ENCODE results near the gene PCDH17. TPM values are rescaled to one million over a fixed set of nuclear protein-coding genes. Genes with fewer than 3 reads are reported as not detected.

Gene PCDH17
- total and polyA plus RNA-seq, 2 of the 4 experiments (the other 2 are of a cell fraction) = under 0.01 TPM; not detected in 1

- Histone ChIP-seq H3K14ac (replicated peaks; ENCODE audit: low read depth, low read length) (no peak overlapping the region), H3K9me1 (ENCODE audit: insufficient read depth, low read length) (no peaks in the 10 kb centered on the region), H3K36me3 (ENCODE audit: control insufficient read depth, insufficient read depth, low read length) (no peaks in the 10 kb centered on the region), H3K4me2 (ENCODE audit: low read depth, low read length) (no peak overlapping the region), H2BK5ac (ENCODE audit: low read depth, low read length, poor library complexity, severe bottlenecking) (no peak overlapping the region), H2AK5ac (ENCODE audit: low read depth, low read length) (no peak overlapping the region), H4K20me1 (ENCODE audit: insufficient read depth, low read length) (no peaks in the 10 kb centered on the region), H2AFZ (replicated peaks; ENCODE audit: low read length, poor library complexity) (no peak overlapping the region), H3K56ac (ENCODE audit: extremely low read depth, insufficient read depth, low read length) (no peak overlapping the region), H3K4ac (ENCODE audit: low read depth, low read length) (no peak overlapping the region), H4K91ac (ENCODE audit: insufficient read depth, low read depth, low read length) (no peak overlapping the region), H3K9me3 (ENCODE audit: control insufficient read depth, insufficient read depth, low read length) (peaks cover 2% of the 10 kb centered on the region; the same call in 1 of the 2 replicates), H3K4me1 (ENCODE audit: control insufficient read depth, insufficient read depth, low read length) (no peaks in the 10 kb centered on the region), H3K27me3 (ENCODE audit: control insufficient read depth, insufficient read depth, low read length) (no peaks in the 10 kb centered on the region), H4K8ac (ENCODE audit: low read depth in 2 of 2, low read length in 2 of 2) (no peak overlapping the region), H3K23ac (ENCODE audit: low read depth, low read length) (no peak overlapping the region), H2BK120ac (ENCODE audit: low read depth, low read length) (no peak overlapping the region), H3K79me1 (ENCODE audit: low read depth in 1 of 2, low read length in 2 of 2) (no peaks in the 10 kb centered on the region), H3K27ac (ENCODE audit: insufficient read depth, low read length) (no peak overlapping the region), H2BK20ac (ENCODE audit: low read depth, low read length) (no peak overlapping the region), H2BK15ac (ENCODE audit: low read depth, low read length) (no peak overlapping the region), H3K9ac (ENCODE audit: low read depth, low read length) (no peak overlapping the region), H2AK9ac (replicated peaks; ENCODE audit: low read depth, low read length, poor library complexity) (no peak overlapping the region), H4K5ac (ENCODE audit: low read depth, low read length) (no peak overlapping the region), H3K4me3 (ENCODE audit: insufficient read depth, low read depth, low read length) (no peak overlapping the region), H3K18ac (ENCODE audit: low read depth, low read length) (no peak overlapping the region)
- no TSS peak for BruUV-seq (replicated peaks)
- no CpG with 5 or more reads among the region's 2 CpGs for WGBS, 2 experiments (ENCODE audit: extremely low coverage in 2 of 2, insufficient read length in 1 of 2)
- intact Hi-C loops (cut with micrococcal nuclease) = no loop called here
- ChIA-PET POLR2A (ENCODE audit: unreplicated experiment) (no interaction called here), CTCF (no interaction called here)
- ATAC-seq (ENCODE audit: low read depth) = no peak
- TF ChIP-seq USF2 (IDR thresholded peaks at IDR 0.05; ENCODE audit: low read depth, low read length) (no peak), BHLHE40 (IDR thresholded peaks at IDR 0.05; ENCODE audit: low read depth, low read length) (no peak), POLR2A (IDR thresholded peaks at IDR 0.05; ENCODE audit: low read depth, low read length) (no peak), RFX5 (IDR thresholded peaks at IDR 0.05; ENCODE audit: low read depth, low read length) (no peak), ELK1 (IDR thresholded peaks at IDR 0.05; ENCODE audit: borderline replicate concordance, low read depth, low read length) (no peak), CHD1 (IDR thresholded peaks at IDR 0.05; ENCODE audit: low read depth, low read length) (no peak), SMC3 (IDR thresholded peaks at IDR 0.05; ENCODE audit: low read depth, low read length) (no peak), MAFK (IDR thresholded peaks at IDR 0.05; ENCODE audit: low read depth, low read length) (no peak), NFE2L2 (IDR thresholded peaks at IDR 0.05; ENCODE audit: low read depth, low read length) (no peak), RAD21 (IDR thresholded peaks at IDR 0.05; ENCODE audit: low read length) (no peak), CEBPB (IDR thresholded peaks at IDR 0.05; ENCODE audit: low read depth, low read length) (no peak), MAZ (IDR thresholded peaks at IDR 0.05; ENCODE audit: borderline replicate concordance, low read depth, low read length) (no peak), RCOR1 (IDR thresholded peaks at IDR 0.05; ENCODE audit: insufficient replicate concordance, low read length) (no peak), MXI1 (IDR thresholded peaks at IDR 0.05; ENCODE audit: borderline replicate concordance, low read depth, low read length) (no peak), FOS (IDR thresholded peaks at IDR 0.05; ENCODE audit: low read depth, low read length) (no peak)
- TF ChIP-seq, protein P1, sequence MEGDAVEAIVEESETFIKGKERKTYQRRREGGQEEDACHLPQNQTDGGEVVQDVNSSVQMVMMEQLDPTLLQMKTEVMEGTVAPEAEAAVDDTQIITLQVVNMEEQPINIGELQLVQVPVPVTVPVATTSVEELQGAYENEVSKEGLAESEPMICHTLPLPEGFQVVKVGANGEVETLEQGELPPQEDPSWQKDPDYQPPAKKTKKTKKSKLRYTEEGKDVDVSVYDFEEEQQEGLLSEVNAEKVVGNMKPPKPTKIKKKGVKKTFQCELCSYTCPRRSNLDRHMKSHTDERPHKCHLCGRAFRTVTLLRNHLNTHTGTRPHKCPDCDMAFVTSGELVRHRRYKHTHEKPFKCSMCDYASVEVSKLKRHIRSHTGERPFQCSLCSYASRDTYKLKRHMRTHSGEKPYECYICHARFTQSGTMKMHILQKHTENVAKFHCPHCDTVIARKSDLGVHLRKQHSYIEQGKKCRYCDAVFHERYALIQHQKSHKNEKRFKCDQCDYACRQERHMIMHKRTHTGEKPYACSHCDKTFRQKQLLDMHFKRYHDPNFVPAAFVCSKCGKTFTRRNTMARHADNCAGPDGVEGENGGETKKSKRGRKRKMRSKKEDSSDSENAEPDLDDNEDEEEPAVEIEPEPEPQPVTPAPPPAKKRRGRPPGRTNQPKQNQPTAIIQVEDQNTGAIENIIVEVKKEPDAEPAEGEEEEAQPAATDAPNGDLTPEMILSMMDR (conservative IDR thresholded peaks at IDR 0.05; ENCODE audit: low read depth, low read length) = no peak
- no peak for DNase-seq
- in situ Hi-C loops (cut with MboI; ENCODE audit: low sequenced_read_pairs) = no loop called here
- dilution Hi-C loops (cut with HindIII; ENCODE audit: low sequenced_read_pairs, unreplicated experiment) = no loop called here
Observed at GRCh38 chr13:57673197-57673596, 41.7 kb downstream of the PCDH17 start.
